HS-5 (cell line): ENCODE data around the gene ARNT2.

Source experiments
- DNase-seq: peaks from one replicate; pipeline ENCODE4 v3.0.0-alpha.2; 2012; ENCODE audit warnings: low read depth

Gene ARNT2

DNA sequence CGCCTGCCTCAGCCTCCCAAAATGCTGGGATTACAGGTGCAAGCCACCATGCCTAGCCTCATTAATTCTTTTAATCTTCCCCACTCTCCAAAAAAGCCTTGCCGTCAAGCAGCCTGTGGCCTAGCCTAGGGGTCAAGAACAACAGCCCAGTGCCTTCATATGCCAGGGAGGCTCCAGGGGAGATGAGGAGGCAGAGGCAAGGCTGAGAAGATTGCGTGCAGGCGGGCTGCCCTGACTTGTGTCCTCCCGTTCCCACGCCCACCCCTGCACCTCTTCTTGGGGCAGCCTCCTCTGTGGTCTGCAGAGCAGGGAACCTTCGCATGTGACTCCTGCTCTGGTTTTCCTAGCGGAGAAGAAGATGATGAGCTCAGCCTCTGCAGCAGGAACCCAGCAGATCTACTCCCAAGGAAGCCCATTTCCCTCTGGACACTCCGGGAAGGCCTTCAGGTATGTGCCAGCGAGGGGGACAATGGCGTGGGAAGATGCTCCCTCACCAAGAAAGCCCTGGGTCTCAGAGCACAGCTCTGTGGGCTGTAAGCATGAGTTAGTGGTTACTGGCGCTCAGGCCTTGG lies 172.4 kb downstream of the ARNT2 start:
- DNase-seq: no peak

DNA sequence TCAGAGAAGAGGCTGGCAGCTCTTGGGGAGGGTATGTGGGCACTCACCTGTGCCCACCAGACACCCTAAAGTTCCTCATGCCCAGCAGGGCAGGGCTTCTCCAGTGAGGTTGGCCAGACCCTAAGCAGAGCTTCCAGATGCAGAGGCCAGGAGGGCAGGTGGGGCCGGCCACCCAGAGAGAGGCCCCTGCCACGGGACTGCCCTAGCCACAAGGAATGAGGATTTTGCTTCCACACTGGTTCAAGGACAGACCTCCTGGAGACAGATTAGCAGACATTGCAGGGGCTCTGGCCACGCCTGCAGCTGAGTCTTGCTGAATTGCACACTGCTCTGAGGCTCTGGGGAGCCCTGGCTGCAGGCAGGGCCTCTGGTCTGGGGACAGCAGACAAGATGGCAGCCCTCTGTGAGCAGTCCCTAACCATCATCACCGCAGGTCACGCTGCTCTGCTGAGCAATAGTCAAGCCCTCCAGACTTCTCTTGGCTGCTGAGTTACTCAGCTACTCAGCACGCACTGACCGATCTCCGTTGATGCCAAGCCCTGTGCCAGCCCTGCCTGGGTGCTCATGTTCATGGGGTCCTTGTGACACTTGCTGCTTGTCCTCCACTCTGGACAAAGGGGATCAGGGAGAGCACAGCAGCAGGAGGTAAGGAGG lies 173.5 kb downstream of the ARNT2 start:
- no peak for DNase-seq

DNA sequence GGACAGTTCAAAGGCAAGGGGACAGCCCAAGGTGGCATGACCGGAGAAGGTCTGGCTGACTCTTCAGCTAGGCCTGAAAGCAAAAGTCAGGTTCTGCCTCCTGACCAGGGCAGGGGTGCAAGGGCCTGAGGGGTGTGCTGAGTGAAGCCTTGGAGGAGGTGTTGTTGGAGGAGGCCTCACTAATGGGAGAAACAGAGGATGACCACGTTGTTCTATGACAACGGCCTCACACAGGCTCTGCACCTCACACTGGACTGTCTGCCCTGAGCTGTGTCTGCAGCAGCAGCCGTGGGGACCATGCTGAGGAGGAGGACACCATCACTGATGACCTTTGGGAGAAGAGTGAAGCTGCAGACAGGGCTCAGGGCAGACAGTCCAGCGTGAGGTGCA lies 174.0 kb downstream of the ARNT2 start:
- DNase-seq: no peak

DNA sequence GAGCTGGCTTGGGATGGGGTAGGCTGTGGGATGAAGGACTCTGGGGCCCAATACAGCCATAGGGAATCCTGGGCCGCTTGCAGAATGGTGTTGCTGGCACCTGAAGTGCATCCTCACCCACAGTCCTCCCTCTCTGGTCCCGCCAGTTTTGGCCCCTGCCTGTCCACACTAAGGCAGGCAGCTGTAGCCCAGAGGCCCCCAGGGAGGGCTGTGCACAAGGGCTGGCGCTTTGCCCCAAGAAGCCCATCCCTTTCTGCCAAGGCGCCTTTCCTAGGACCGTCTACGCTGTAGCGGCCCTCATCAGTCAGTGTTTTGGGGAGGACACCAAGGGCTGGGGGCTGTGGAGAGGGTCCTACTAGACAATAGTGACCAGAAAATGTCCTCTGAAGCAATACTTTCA lies 174.7 kb downstream of the ARNT2 start:
- DNase-seq: no peak

DNA sequence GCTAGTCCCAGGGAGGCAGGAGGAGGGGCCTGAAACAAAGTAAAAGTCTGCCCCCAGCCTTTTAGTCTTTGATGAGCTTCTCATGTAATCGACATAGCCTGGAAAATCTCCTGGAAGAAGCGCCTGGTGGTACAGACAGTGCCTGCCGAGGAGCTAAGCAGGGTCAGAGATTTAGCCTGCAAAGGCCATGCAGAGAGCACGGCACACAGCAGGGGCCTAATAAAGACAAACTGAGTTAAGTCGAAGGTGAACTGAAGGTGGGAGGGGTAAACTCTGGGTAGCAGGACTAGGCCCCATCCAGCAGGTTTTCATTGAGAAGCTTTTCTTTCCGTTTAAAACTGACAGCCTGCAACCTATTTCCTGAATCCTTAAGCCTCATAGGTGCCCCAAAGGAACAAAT lies 175.4 kb downstream of the ARNT2 start:
- DNase-seq: no peak

DNA sequence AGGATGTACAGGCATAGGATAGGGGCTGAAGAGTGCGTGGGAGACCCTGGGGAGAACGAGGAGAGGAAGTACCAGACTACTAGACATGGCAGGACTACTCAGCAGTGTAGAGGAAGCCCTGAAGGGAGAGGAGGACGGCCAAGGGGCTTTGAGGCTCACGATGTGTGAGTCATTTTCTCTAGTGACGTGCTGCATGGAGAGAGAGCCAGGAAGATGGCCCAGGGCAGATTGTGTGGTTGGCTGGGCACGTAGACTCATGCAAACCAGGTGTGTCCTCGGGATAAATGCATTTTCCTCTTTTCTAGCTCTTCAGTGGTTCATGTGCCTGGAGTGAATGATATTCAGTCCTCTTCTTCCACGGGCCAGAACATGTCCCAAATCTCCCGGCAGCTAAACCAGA lies 175.9 kb downstream of the ARNT2 start:
- DNase-seq: no peak

DNA sequence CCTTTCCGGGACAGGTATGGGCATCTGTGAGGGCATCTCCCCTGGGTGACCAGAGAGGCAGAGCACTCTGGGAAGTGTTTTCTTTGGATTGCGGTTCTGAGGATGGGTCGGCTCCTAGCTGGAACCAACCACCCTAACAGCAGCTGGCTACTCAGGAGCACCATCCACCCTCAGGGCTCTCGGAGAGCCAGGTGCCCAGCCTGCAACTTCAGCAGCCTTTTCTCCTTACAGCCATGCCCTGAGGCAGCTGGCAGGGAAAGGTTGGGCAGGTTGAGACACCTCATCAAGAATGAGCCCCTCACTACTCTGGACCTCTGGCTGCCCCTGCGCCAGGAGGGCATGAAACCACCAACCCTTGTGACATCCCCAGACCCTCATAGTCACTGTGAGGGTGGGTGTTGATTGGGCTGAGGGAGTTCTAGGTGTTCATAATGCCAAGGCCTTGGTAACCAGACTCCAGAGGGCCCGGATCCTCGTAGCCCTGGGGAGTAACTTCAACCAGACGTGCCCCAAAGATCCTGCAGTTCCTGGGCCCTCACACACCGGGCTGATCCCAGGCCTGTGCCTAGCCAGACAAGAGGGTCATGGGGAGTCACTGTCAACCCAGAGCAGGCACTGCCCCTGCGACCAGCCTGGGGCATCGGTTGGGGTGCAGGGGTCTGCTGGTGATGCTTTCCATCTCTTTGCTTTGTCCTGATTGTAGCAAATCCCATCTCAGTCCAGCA lies 176.5 kb downstream of the ARNT2 start:
- no peak for DNase-seq

DNA sequence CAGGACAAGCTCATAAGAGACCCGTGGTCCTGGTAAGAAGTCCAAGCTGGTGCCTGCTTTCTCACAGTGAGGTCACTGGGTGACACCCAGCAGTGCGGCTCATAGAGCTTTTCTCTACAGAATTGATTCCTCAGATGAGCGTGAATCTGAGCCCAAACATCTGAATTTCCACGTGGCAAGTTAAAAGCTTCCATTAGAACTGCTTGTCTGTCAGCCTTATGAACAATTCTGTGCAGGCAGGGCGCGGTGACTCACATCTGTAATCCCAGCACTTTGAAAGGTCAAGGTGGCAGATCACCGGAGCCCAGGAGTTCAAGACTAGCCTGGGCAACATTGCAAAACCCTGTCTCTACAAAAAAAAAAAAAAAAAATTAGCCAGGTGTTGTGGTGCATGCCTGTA lies 177.8 kb downstream of the ARNT2 start:
- no peak for DNase-seq

DNA sequence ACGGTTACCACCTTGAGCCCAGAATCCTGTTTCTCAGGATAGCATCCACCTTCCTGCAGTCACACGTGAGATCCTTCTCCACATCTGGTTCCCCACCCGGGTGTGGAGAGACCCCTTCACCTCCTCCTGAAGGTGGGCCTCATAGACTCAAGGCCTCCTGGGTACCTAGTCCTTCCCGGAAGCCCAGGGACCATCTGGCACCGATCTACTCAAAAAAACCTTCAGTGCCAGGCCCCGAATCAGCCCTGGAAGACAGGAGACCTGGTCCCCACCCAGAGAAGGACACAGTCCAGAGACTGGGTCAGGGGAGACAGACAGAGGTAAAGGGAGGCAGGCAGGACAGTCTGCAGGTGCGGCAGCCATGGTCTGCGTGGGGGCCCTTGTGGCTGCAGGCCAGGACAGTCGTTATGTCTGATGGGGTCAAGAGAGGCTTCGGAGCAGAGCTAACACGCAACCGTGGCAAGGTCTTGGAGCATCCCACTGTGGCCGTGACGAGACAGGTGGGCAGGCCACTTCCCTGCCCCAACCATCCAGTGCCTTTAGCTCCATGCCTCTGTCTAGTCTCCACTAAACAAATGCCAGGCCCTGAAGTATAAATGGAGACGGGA lies 178.7 kb downstream of the ARNT2 start:
- no peak for DNase-seq

DNA sequence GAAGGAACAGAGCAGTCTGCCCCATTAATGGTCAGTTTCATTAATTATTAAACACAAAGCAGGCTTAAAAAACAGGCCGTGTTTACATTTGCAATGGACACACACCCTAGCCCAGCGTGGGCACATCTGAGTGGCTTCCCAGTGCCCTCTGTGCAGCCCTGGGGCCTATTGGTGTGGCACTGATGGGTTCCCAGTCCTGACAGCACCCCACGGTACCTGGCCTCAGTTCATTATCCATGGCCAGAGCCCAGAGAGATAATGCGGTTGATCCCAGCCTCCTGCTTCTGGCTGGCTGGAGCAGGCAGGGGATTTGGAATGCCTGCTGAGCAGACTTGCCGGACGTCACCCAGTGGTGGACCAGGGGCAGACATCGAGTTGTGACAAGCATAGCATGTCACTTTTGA lies 180.4 kb downstream of the ARNT2 start:
- DNase-seq: no peak

DNA sequence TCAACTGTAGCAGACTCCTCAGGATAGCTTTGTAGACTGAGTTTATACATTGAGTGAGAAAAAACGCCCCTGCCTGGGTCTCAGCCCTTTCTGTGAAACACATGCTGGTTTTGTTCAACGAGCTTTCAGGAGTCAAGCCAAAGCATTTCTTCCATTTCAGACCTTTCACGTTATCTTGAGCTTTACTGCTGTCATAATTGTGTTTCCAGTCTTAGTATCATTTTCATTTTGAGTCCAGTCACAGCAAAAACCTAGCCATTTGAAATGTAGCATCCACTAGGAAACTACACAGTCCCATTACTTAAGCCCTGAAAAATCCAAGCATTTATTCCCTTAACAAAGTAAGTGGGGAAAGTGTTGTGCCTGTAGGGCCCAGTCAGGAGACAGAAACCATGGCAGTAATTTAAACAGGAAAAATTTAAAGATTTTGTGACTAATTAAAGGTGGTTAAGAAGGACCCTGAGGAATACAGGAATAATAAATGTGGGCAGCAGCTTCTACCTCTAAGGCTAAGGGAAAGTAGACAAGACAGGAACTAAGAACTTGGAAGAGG lies 180.9 kb downstream of the ARNT2 start:
- no peak for DNase-seq

DNA sequence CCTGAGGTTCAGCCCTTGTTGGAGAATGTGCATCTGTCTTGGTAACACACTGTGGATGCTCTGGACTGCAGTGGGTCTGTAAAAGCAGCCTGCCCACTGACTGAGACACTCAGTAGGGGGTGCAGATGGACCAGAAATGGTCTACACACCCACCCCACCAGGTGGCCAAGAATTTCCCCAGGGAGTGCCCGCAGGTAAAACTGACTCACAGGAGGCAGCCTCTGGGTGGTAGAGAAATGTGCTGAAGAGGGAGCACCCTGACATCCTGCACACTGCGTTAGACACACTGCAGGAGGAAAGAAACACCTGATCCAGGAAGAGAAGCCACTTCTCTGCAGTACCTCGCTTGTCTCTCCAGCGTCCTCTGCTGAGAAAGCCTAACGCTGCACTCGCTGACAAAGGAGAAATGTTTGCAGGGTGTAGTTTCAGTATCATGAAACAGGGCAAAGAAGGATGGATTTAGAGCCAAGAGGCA lies 181.4 kb downstream of the ARNT2 start:
- no peak for DNase-seq

DNA sequence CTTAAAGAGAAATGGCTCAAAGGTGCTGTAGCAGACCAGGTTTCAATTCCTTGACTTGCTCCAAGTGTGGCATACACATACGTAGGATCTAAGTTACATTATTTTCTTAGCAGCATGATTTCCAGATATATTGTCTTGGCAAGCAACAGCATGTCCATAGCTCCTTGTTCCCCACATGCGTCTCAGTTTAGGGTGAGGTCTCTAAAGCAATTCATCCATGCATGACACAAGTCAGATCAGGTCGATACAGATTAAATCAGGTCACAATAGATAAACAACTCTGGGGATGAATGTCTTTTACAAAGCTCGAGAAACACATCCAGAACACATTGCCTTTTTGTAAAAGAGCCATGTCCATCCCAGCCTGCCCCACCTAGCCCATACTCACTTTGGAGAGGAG lies 182.0 kb downstream of the ARNT2 start:
- DNase-seq: no peak

DNA sequence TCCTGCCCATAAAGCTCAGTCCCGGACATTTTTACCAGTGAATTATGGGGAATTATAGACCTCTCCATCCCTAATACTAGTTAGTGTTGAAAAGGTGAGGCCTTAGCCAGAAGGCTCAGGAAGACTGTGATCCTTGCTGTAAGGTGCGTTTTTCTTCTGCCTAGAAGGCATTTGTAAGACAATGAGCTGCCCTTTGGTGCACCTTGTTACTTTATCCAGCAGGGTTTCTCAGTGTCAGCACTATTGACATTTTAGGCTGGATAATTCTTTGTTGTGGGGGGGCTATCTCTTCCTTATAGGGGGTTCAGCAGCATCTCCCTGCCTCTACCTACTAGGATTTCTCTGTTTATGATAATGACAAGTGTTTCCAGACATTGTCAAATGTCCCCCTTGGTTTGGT lies 182.8 kb downstream of the ARNT2 start:
- DNase-seq: no peak

DNA sequence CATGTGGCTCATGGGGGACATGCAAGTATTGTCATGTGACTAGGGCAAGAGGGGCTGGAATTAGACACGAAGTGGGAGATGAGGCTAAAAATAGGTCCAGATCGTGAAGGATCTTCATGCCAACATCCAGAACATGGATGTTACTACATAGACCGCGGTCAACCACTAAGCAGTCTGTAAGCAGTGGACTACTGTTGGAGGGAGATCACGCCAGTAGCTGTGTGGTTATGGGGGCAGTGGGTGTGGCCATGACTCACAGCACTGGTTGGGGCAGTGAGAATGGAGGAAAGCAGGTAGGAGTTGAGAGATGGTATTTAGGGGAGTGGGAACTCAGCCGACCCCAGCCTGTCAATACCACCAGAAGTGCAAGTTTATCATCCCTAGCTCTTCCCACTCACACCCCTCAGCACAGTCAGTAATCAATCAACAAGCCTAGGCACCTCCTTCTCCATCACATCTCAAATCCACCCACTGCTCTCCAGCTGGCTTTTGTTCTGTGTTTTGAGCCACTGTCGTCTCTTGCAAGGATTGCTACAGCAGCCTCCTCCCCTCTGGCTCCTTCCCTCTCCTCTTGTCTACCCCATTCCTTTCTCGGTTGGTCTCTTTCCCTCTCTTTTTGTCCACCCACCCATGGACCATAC lies 183.8 kb downstream of the ARNT2 start:
- no peak for DNase-seq

DNA sequence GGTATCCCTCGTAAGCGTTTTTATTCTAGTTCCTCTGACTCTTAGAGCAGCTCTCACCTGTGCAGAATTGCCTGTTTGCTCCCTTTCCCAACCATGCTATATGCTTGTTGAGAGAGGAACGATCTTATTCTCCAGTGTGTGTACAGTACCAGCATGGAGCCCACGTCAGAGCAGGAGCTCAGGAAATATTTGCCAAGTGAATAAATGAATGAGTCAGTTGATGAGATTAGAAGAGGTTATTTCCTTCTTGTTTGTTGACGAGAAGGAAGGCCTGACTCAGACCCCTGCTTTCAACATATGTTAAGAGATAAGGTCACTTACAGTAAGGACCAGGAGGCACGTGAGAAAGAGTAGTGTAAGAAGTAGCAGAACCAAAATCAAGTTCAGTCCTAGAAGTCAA lies 184.6 kb downstream of the ARNT2 start:
- peak; percentile 89 for DNase-seq

DNA sequence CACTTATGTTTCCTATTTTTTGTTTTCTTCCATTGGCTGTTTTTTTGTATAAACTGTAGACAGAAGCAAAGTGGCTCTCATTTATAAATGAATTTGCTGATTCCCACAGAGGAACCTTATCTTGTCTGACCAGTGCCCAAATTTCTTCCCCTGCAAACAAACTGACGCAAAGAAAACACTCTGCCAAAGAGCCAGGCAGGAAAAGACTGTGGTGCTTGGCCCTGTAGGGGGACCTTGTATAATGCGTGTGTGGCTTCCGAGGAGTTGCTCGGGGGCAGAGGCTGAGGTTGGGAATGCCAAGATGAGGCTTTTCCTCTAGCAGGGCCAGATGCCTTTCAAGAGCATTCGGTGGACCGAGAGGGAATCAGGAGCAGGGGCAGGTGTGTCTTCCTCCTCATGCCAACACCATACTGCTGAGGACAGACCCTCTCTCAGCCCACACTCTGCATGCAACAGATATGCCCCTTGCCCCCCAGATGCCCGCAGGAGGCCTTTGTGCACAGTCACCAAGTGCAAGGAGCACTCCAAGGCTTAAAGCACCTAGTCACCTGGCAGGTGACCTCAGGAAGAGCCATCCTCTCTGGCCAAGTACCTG lies 186.7 kb downstream of the ARNT2 start:
- no peak for DNase-seq

DNA sequence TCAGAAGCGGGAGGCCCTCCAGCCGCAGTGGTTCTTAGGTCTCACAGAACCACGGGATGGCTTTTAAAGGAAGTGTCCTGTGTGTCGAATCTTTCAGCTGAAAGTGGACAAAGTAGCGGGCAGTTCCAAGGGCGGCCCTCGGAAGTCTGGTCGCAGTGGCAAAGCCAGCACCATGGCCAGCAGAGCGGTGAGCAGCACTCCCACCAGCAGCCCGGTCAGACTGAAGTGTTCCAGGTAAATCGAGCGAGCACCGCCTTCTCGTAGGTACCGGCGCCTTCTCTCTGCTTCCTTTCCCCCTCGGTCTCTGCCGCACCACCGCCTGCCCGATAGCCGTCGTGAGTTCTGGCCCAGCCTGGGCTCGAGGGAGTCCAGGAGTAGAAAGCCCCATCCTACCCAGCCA lies 187.3 kb downstream of the ARNT2 start:
- DNase-seq: no peak

DNA sequence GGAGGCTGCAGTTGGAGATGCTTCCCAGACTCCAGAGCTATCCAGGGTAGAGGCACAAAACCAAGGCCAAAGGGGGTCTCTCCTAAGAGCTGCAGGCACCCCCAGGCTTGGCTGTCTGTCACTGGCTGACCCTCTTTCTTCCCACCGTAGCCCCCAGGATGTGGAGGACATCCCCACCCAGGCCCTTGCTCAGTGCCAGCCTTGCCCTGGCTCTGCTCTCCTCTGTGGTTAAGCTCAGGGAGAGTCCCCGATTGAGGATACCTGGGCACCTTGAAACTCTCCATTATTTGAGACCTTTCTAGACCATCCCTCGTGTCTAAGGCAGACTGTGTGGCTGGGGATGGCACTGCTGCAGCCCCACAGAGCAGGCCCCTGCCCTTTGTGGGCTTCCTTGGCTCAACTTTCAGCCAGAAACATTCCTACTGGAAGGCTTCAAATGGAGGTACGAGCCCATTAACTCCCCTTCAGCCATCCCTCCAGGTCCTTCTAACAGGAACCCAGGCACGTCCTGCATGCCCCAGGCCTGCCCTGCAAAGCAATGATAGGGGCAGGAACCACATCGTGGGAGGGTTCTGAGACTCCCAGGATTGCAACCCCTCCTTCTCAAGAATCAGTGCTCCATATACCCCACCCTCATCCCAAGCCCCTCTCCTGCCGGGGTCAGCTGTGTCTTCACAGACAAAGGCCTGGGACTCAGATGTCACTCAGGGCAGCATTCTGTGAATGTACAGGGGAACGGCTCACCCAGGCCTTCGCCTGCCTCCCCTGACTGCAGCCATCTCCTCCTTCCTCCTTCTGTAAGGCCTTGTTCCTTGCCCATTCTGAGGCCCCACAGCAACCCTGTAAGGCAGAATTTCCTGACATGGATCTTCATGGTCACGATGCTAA lies 188.0 kb downstream of the ARNT2 start:
- no peak for DNase-seq

DNA sequence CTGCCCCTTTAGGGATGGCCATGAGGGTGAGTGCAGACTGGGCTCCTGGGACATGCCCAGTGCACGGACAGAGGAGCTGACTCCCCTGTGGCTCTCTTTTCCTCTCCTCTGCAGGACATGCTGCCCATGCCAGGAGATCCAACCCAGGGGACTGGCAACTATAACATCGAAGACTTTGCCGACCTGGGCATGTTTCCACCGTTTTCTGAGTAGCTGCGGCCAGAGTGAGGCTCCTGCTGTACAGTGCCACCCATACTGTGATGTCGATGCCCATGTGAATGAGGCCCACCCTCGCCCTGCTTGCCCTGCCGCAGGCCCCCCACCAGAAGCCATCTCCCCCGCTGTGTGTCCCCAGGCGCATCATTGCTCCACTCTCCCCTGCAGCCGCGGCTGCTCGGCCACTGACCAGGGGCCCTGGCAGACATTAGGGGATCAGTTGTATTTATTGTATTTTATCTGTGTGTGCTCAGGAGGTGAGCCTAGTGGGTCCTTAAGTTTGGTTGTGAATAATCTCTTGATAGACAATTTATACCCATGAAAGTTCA lies 189.4 kb downstream of the ARNT2 start:
- DNase-seq: no peak
